Thoracic aorta (tissue), 2 donors: ENCODE results near the gene CDRT4. TPM values are rescaled to one million over a fixed set of nuclear protein-coding genes. Genes with fewer than 3 reads are reported as not detected.
"Not testable (repeated sequence)": the region's sequence is repeated elsewhere in the genome, so short reads cannot be mapped to it uniquely, and the experiment has no call there.

Experiments used
- ATAC-seq: fragments of 150-250 bp; one replicate; pipeline ENCODE4 v1.8.0; 2017; ENCODE audit warnings: low read depth; ENCODE audit not compliant: insufficient number of reproducible peaks, low FRiP score
- DNase-seq: peaks from one replicate; pipeline ENCODE4 v3.0.0-alpha.2; 2020; ENCODE audit warnings: low spot score
- H3K27ac ChIP-seq, 2 donors: fragments of 200-600 bp; sonication (generic); 1 replicate in 1 of 2; 2 replicates in 1 of 2; pipeline ENCODE4 v1.5.1; 2016; ENCODE audit warnings: mild to moderate bottlenecking in 2 of 2, moderate library complexity in 2 of 2
- H3K27me3 ChIP-seq: fragments of 200-600 bp; sonication (generic); replicated peaks from 2 replicates; pipeline ENCODE4 v1.6.0; 2016; ENCODE audit warnings: mild to moderate bottlenecking; ENCODE audit not compliant: insufficient read depth
- H3K36me3 ChIP-seq: fragments of 200-600 bp; sonication (generic); one replicate; pipeline ENCODE4 v1.5.1; 2016
- H3K4me1 ChIP-seq, 2 donors: fragments of 200-600 bp; sonication (generic); 1 replicate in 1 of 2; 2 replicates in 1 of 2; pipeline versions ENCODE4 v1.5.1 to v1.6.0; 2016; ENCODE audit warnings: low read depth in 2 of 2, mild to moderate bottlenecking in 1 of 2; ENCODE audit not compliant: control insufficient read depth in 1 of 2
- H3K4me3 ChIP-seq: fragments of 200-600 bp; sonication (generic); 2 replicates; pipeline ENCODE4 v1.5.1; 2016; ENCODE audit warnings: mild to moderate bottlenecking
- H3K9me3 ChIP-seq: fragments of 200-600 bp; sonication (generic); 2 replicates; pipeline ENCODE4 v1.5.1; 2016
- CTCF ChIP-seq: fragments of 200-600 bp; sonication (generic); IDR thresholded peaks from one replicate; pipeline ENCODE4 v1.5.1; 2019; ENCODE audit warnings: antibody characterized with exemption
- total RNA-seq, 2 donors: library from RNA; depleted of rRNA; stranded (reverse); fragments of >200 nt; gene quantifications; one replicate each; pipeline versions ENCODE4 v1.1.0 to v1.2.3, GENCODE V29; 2016

The CDRT4 gene
- total RNA-seq, 2 donors from 2014 or later = 13.5 to 22.2 TPM

- Histone ChIP-seq H3K27me3 (no peaks in the 10 kb centered on the region), H3K27ac (peak overlapping the region; percentile 76 to 86), H3K4me3 (no peak overlapping the region), H3K4me1 (peaks cover 33 to 55% of the 10 kb centered on the region in 2 donors), H3K9me3 (no peaks in the 10 kb centered on the region), H3K36me3 (no peaks in the 10 kb centered on the region)
- no peak for DNase-seq
- no peak for ATAC-seq
- TF ChIP-seq CTCF = no peak
These were observed 40.5 kb upstream of the CDRT4 start for GRCh38 chr17:15507896-15508295.

- no peaks in the 10 kb centered on the region for H3K27me3 ChIP-seq
- no peaks in the 10 kb centered on the region for H3K36me3 ChIP-seq
- DNase-seq (no peak), ATAC-seq (no peak)
- peak overlapping the region in 1 of 2 donors; percentile 76 for H3K27ac ChIP-seq
- no peak for TF ChIP-seq CTCF
- peaks cover 28 to 53% of the 10 kb centered on the region in 2 donors for H3K4me1 ChIP-seq
- no peaks in the 10 kb centered on the region for H3K9me3 ChIP-seq
- H3K4me3 ChIP-seq = no peak overlapping the region
These were observed 39.6 kb upstream of the CDRT4 start for GRCh38 chr17:15507001-15507400.

GRCh38 chr17:15505708-15506107 lies 38.3 kb upstream of the CDRT4 start:
- H3K4me1 ChIP-seq = peaks cover 28 to 46% of the 10 kb centered on the region in 2 donors
- not testable (repeated sequence) for H3K36me3 ChIP-seq, H3K27me3 ChIP-seq, DNase-seq, H3K4me3 ChIP-seq, H3K9me3 ChIP-seq, H3K27ac ChIP-seq, ATAC-seq

- no peaks in the 10 kb centered on the region for H3K36me3 ChIP-seq
- no peaks in the 10 kb centered on the region for H3K27me3 ChIP-seq
- no peaks in the 10 kb centered on the region for H3K9me3 ChIP-seq
- no peak overlapping the region for H3K27ac ChIP-seq
- DNase-seq = no peak
- no peak for ATAC-seq
- H3K4me1 ChIP-seq = peaks cover 10 to 26% of the 10 kb centered on the region in 2 donors
- H3K4me3 ChIP-seq = no peak overlapping the region
- no peak for TF ChIP-seq CTCF
These were observed 36.3 kb upstream of the CDRT4 start for GRCh38 chr17:15503731-15504130.

GRCh38 chr17:15502369-15503112 lies 35.1 kb upstream of the CDRT4 start:
- DNase-seq (peak; percentile 80), ATAC-seq (peak; percentile 84)
- H3K27me3 ChIP-seq = no peaks in the 10 kb centered on the region
- no peaks in the 10 kb centered on the region for H3K9me3 ChIP-seq
- H3K4me3 ChIP-seq = peak overlapping the region; percentile 72
- H3K36me3 ChIP-seq = no peaks in the 10 kb centered on the region
- peak overlapping the region; percentile 65 to 81 for H3K27ac ChIP-seq
- H3K4me1 ChIP-seq = peaks cover 3 to 15% of the 10 kb centered on the region in 2 donors
- peak; percentile 86 for TF ChIP-seq CTCF
